Measurements from ENCODE around the gene CHST9. TPM values are rescaled to one million over a fixed set of nuclear protein-coding genes. Genes with fewer than 3 reads are reported as not detected.

The CHST9 gene
- total RNA-seq, 6 experiments from 2014 or later, result not detected

GRCh38 chr18:27223526-27224291 is 38.6 kb upstream of the CHST9 start:
- no peaks in the 10 kb centered on the region; the same call in 1 of the 2 replicates for H3K27me3 Mint-ChIP-seq (ENCODE audit: insufficient read depth)
- no peak overlapping the region for H3K4me3 Mint-ChIP-seq
- no peak overlapping the region for H3K27ac Mint-ChIP-seq
- peaks cover 55% of the 10 kb centered on the region for H3K9me3 Mint-ChIP-seq
- no peak for DNase-seq
- H3K4me1 Mint-ChIP-seq (ENCODE audit: low read depth), result no peaks in the 10 kb centered on the region
- no peak for TF ChIP-seq CTCF (IDR thresholded peaks at IDR 0.05)
- H3K36me3 Mint-ChIP-seq (ENCODE audit: low read depth), result peaks cover 13% of the 10 kb centered on the region; the same call in 1 of the 2 replicates

GRCh38 chr18:27214831-27215230 is 29.7 kb upstream of the CHST9 start:
- Mint-ChIP-seq H3K27ac (no peak overlapping the region), H3K4me3 (no peak overlapping the region)

GRCh38 chr18:27213123-27213717 is 28.1 kb upstream of the CHST9 start:
- DNase-seq, result no peak
- TF ChIP-seq CTCF (IDR thresholded peaks at IDR 0.05), result no peak
- H3K27me3 Mint-ChIP-seq (ENCODE audit: insufficient read depth), result no peaks in the 10 kb centered on the region; the same call in 1 of the 2 replicates
- peaks cover 52% of the 10 kb centered on the region for H3K9me3 Mint-ChIP-seq
- H3K27ac Mint-ChIP-seq, result no peak overlapping the region
- no peak overlapping the region for H3K4me3 Mint-ChIP-seq
- H3K36me3 Mint-ChIP-seq (ENCODE audit: low read depth), result peaks cover 5% of the 10 kb centered on the region; the same call in 1 of the 2 replicates
- no peaks in the 10 kb centered on the region for H3K4me1 Mint-ChIP-seq (ENCODE audit: low read depth)

More at GRCh38 chr18:27214831-27215230, 29.7 kb upstream of the CHST9 start:
- no peaks in the 10 kb centered on the region; the same call in 1 of the 2 replicates for H3K27me3 Mint-ChIP-seq (ENCODE audit: insufficient read depth)
- no peaks in the 10 kb centered on the region for H3K4me1 Mint-ChIP-seq (ENCODE audit: low read depth)
- no peak for TF ChIP-seq CTCF (IDR thresholded peaks at IDR 0.05)
- 0 out of 2 replicates have a peak, but pooled peaks cover 5% of the 10 kb centered on the region for H3K36me3 Mint-ChIP-seq (ENCODE audit: low read depth)
- H3K9me3 Mint-ChIP-seq, result peaks cover 53% of the 10 kb centered on the region
- DNase-seq, result no peak

GRCh38 chr18:27211569-27211968 is 26.5 kb upstream of the CHST9 start:
- no peak overlapping the region for H3K4me3 Mint-ChIP-seq
- no peak for TF ChIP-seq CTCF (IDR thresholded peaks at IDR 0.05)
- peaks cover 5% of the 10 kb centered on the region; the same call in 1 of the 2 replicates for H3K36me3 Mint-ChIP-seq (ENCODE audit: low read depth)
- H3K9me3 Mint-ChIP-seq, result peaks cover 44% of the 10 kb centered on the region
- no peak for DNase-seq
- H3K27ac Mint-ChIP-seq, result no peak overlapping the region
- H3K4me1 Mint-ChIP-seq (ENCODE audit: low read depth), result no peaks in the 10 kb centered on the region
- no peaks in the 10 kb centered on the region; the same call in 1 of the 2 replicates for H3K27me3 Mint-ChIP-seq (ENCODE audit: insufficient read depth)

- H3K4me1 Mint-ChIP-seq (ENCODE audit: low read depth), result no peaks in the 10 kb centered on the region
- no peak overlapping the region for H3K27ac Mint-ChIP-seq
- no peaks in the 10 kb centered on the region; the same call in none of the 2 replicates for H3K27me3 Mint-ChIP-seq (ENCODE audit: insufficient read depth)
- DNase-seq, result no peak
- H3K36me3 Mint-ChIP-seq (ENCODE audit: low read depth), result no peaks in the 10 kb centered on the region; the same call in 1 of the 2 replicates
- no peak overlapping the region for H3K4me3 Mint-ChIP-seq
- no peak for TF ChIP-seq CTCF (IDR thresholded peaks at IDR 0.05)
- peaks cover 43% of the 10 kb centered on the region for H3K9me3 Mint-ChIP-seq
Measured at GRCh38 chr18:27206411-27206810, 21.3 kb upstream of the CHST9 start.

Measured in HFFc6 (cell line).